Measurements from ENCODE around the gene ANXA4.

GRCh38 chr2:69770747-69771146, 28.8 kb downstream of the ANXA4 start:
- TF ChIP-seq RAD21 (IDR thresholded peaks at IDR 0.05) (no peak), CTCF (IDR thresholded peaks at IDR 0.05; ENCODE audit: low read depth, low read length, missing input control) (no peak), YY1 (IDR thresholded peaks at IDR 0.05) (no peak), NR2F2 (IDR thresholded peaks at IDR 0.05) (no peak)

Data from liver (tissue), 3 donors.